Sciatic nerve (tissue), 2 donors: ENCODE results near the gene ZNF438. TPM values are rescaled to one million over a fixed set of nuclear protein-coding genes. Genes with fewer than 3 reads are reported as not detected.
"Not testable (repeated sequence)": the region's sequence is repeated elsewhere in the genome, so short reads cannot be mapped to it uniquely, and the experiment has no call there.

Experiments used
- ATAC-seq: fragments of 200-7000 bp; cut with Tn5 transposase; one replicate; pipeline ENCODE4 v1.9.1; 2020; ENCODE audit warnings: mild to moderate bottlenecking, moderate library complexity
- DNase-seq: peaks from one replicate; pipeline ENCODE4 v3.0.0-alpha.2; 2020; ENCODE audit warnings: low spot score
- intact Hi-C: fragments of 100-400 bp; cut with DNase I; formaldehyde crosslinking; loops from one replicate; pipeline ENCODE4 v1.14.2; 2022
- total RNA-seq: library from RNA; stranded (reverse); fragmentation: NEBNext Ultra II Directional; extraction: Animal tissue kit (Norgen Biotek cat#: 25700); gene quantifications from one replicate; pipeline ENCODE4 v1.2.1, GENCODE V29; 2021
- donor health status: DM: no; HTN: no; CAD: no.
- donor health status: DM: no; HTN: no; CAD: no.

The ZNF438 gene
- total RNA-seq, 1 donor from 2014 or later = 15.3 TPM

GRCh38 chr10:30915146-30915545 is 116.5 kb downstream of the ZNF438 start:
- no peak for DNase-seq
- ATAC-seq = no peak
- intact Hi-C loops = no loop called here

- intact Hi-C loops = no loop called here
- ATAC-seq (peak; percentile 50), DNase-seq (no peak)
Measured at GRCh38 chr10:30911303-30911863, 120.3 kb downstream of the ZNF438 start.

GRCh38 chr10:30903397-30904138 is 128.1 kb downstream of the ZNF438 start:
- ATAC-seq = peak; percentile 88
- no peak for DNase-seq
- intact Hi-C loops = no loop called here

- intact Hi-C loops = no loop called here
- DNase-seq (peak; percentile 59), ATAC-seq (peak; percentile 41)
Measured at GRCh38 chr10:30902621-30903396, 128.9 kb downstream of the ZNF438 start.

GRCh38 chr10:30901487-30901886 is 130.2 kb downstream of the ZNF438 start:
- intact Hi-C loops, DNase-seq, ATAC-seq: not testable (repeated sequence)

- ATAC-seq = no peak
- intact Hi-C loops = no loop called here
- DNase-seq = no peak
Measured at GRCh38 chr10:30898964-30899363, 132.7 kb downstream of the ZNF438 start.

GRCh38 chr10:30897547-30897946 is 134.1 kb downstream of the ZNF438 start:
- intact Hi-C loops = no loop called here
- ATAC-seq (no peak), DNase-seq (no peak)

- intact Hi-C loops = no loop called here
- ATAC-seq (no peak), DNase-seq (no peak)
Measured at GRCh38 chr10:30897048-30897447, 134.6 kb downstream of the ZNF438 start.

- intact Hi-C loops = no loop called here
- ATAC-seq (no peak), DNase-seq (no peak)
Measured at GRCh38 chr10:30894221-30894620, 137.4 kb downstream of the ZNF438 start.

- ATAC-seq = no peak
- DNase-seq = no peak
- intact Hi-C loops = no loop called here
Measured at GRCh38 chr10:30893208-30893607, 138.5 kb downstream of the ZNF438 start.

GRCh38 chr10:30887839-30888238 is 143.8 kb downstream of the ZNF438 start:
- ATAC-seq (no peak), DNase-seq (no peak)
- intact Hi-C loops = no loop called here

- DNase-seq (no peak), ATAC-seq (no peak)
- intact Hi-C loops = no loop called here
Measured at GRCh38 chr10:30885423-30885822, 146.2 kb downstream of the ZNF438 start.

- peak; percentile 85 for ATAC-seq
- DNase-seq = no peak
- intact Hi-C loops = no loop called here
Measured at GRCh38 chr10:30883751-30884150, 147.9 kb downstream of the ZNF438 start.

GRCh38 chr10:30883116-30883515 is 148.5 kb downstream of the ZNF438 start:
- ATAC-seq = no peak
- intact Hi-C loops = no loop called here
- DNase-seq = no peak

GRCh38 chr10:30882281-30882680 is 149.4 kb downstream of the ZNF438 start:
- intact Hi-C loops = no loop called here
- no peak for DNase-seq
- no peak for ATAC-seq

- no peak for DNase-seq
- ATAC-seq = no peak
- intact Hi-C loops = no loop called here
Measured at GRCh38 chr10:30878920-30879319, 152.7 kb downstream of the ZNF438 start.

GRCh38 chr10:30877111-30877510 is 154.6 kb downstream of the ZNF438 start:
- ATAC-seq (no peak), DNase-seq (no peak)
- intact Hi-C loops = no loop called here

GRCh38 chr10:30873411-30873810 is 158.3 kb downstream of the ZNF438 start:
- DNase-seq = no peak
- intact Hi-C loops = no loop called here
- ATAC-seq = no peak

GRCh38 chr10:30870896-30871295 is 160.8 kb downstream of the ZNF438 start:
- ATAC-seq (no peak), DNase-seq (no peak)
- intact Hi-C loops = no loop called here

- intact Hi-C loops = no loop called here
- no peak for DNase-seq
- no peak for ATAC-seq
Measured at GRCh38 chr10:30869566-30869965, 162.1 kb downstream of the ZNF438 start.
